Measurements from ENCODE around the gene PDLIM4. TPM values are rescaled to one million over a fixed set of nuclear protein-coding genes. Genes with fewer than 3 reads are reported as not detected.

Gene PDLIM4
- total RNA-seq, 4 donors from 2014 or later: 3.2 to 16.3 (median 12.8) TPM

DNA sequence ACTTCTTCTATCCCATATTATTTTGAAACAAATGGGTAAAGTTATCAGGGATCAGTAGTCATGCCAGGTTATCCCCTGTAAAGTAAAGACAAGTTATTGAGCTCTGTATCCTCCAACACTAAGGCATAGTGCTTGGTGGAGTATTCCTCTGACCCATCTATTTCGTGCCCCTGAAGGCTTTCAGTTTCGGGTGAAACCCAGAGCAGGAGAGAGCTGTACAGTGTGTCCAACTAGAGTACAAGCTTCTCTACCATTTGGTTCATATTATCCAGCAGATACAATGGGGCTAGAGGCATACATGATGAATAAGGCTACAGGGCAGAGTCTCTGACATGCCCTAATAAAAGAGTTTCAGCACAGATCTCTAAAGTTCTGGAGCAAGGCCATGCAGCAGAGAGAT lies 33.5 kb downstream of the PDLIM4 start:
- no peak for TF ChIP-seq CTCF (IDR thresholded peaks at IDR 0.05; ENCODE audit: low read depth)

- TF ChIP-seq CTCF (IDR thresholded peaks at IDR 0.05; ENCODE audit: low read depth): no peak
These were observed 35.8 kb downstream of the PDLIM4 start for GRCh38 chr5:132293066-132293991.

- TF ChIP-seq CTCF (IDR thresholded peaks at IDR 0.05; ENCODE audit: low read depth): no peak
These were observed 36.7 kb downstream of the PDLIM4 start, which contains the start of gene SLC22A4 for GRCh38 chr5:132293992-132294727. Gene SLC22A4, plus strand, starts transcription at chr5:132294394. Its CDS starts 223 bp downstream, at chr5:132294617.

DNA sequence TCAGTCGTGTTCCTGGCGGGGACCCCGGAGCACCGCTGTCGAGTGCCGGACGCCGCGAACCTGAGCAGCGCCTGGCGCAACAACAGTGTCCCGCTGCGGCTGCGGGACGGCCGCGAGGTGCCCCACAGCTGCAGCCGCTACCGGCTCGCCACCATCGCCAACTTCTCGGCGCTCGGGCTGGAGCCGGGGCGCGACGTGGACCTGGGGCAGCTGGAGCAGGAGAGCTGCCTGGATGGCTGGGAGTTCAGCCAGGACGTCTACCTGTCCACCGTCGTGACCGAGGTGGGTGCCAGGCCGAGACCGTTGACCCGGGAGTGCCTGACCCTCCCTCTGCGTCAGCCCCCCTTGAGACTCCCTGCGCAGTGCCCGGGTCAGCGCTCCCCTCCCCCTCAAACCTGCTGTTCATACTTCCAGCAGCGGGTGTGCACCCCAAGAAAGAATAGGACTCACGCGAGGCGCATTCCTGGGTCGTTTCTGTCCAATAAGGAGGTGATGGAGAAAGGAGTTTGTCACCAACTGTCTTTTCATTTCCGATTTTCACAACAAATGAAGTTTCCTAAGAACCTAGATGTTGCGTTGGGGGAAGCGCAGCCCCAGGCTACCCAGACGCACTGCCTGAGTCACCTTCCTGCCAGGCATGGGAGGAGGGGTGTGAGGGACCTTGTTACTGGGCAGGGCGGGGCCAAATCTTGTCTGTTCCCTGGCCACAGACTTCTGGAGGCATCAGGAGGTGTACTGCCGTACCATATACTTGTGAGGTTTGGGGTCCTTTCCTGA lies 37.4 kb downstream of the PDLIM4 start:
- TF ChIP-seq CTCF (IDR thresholded peaks at IDR 0.05; ENCODE audit: low read depth): no peak

DNA sequence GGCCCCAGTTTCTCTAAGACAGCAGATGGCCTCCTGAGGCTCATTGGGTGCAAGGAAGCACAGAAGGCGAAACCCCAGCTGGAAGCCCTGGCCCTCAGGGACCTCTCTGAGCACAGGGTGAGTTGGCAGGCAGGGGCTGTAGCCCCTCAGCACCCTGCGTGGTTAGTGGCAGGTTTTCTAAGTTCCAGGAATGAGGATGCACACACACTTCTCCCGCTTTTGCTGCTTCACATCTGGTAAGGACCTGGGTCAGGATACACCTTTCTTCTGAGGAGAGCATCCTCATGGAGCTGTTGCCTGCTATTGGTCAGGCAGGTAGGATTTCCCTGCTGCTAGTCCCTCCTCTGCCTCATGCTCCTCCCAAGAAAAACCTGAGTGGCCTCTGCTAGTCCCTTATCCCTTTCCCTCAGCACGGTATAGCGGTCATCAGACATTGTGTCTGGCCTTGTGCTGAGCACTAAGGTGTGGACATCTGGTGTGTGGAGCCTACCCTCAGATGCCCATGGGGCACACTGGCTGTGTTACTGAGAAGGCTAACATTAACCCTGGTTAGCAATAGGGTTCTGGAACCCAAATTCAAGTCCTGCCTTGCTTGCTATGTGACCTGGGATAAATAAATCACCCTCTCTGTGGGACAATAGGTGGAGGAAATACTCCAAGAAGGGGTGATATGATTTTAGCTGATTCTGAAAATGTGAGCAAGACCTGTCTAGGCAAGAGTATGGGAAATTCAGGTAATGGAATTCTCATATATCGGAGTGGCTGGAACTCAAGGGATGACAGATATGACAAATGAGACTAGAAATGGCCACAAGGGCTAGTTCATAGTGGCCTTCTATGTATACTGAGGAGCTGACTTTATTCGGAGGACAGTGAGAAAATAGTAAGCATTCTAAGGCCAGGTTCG lies 38.3 kb downstream of the PDLIM4 start:
- TF ChIP-seq CTCF (IDR thresholded peaks at IDR 0.05; ENCODE audit: low read depth): no peak

- TF ChIP-seq CTCF (IDR thresholded peaks at IDR 0.05; ENCODE audit: low read depth): no peak
These were observed 39.0 kb downstream of the PDLIM4 start for GRCh38 chr5:132296412-132297016.

All from subcutaneous adipose tissue (tissue), 4 donors.